OCI-LY3 (cell line): Measurements from ENCODE around the gene TMC6.
"Not testable (repeated sequence)": the region's sequence is repeated elsewhere in the genome, so short reads cannot be mapped to it uniquely, and the experiment has no call there.

ENCODE experiments used
- H2AFZ ChIP-seq: fragments of 200-600, 300-600 bp; shearing (Covaris generic); 2 replicates; pipeline ENCODE4 v1.6.0; 2014; ENCODE audit warnings: antibody characterized with exemption, low read depth, low read length
- H3K27ac ChIP-seq: fragments of 200-600, 300-600 bp; sonication (generic); 2 replicates; pipeline ENCODE4 v1.5.1; 2014; ENCODE audit warnings: mild to moderate bottlenecking, low read length, moderate library complexity, mixed read lengths
- H3K27me3 ChIP-seq: fragments of 200-600, 300-600 bp; sonication (generic); 2 replicates; pipeline ENCODE4 v1.6.1; 2014; ENCODE audit warnings: low read depth, low read length, mixed read lengths
- H3K36me3 ChIP-seq: fragments of 200-600, 300-600 bp; sonication (generic); replicated peaks from 2 replicates; pipeline ENCODE3; 2014; ENCODE audit warnings: low read depth, low read length, mixed read lengths
- H3K4me1 ChIP-seq: fragments of 300-600, 200-600 bp; sonication (generic); 2 replicates; pipeline ENCODE4 v1.6.1; 2014; ENCODE audit warnings: low read length, mixed read lengths
- H3K4me2 ChIP-seq: fragments of 200-600, 300-600 bp; sonication (generic); 2 replicates; pipeline ENCODE4 v1.6.1; 2014; ENCODE audit warnings: low read length, mixed read lengths
- H3K4me3 ChIP-seq: fragments of 300-600, 200-600 bp; sonication (generic); 2 replicates; pipeline ENCODE4 v1.5.1; 2014; ENCODE audit warnings: antibody characterized with exemption, mild to moderate bottlenecking, low read length, moderate library complexity
- H3K79me2 ChIP-seq: fragments of 300-600, 200-600 bp; shearing (Covaris generic); 2 replicates; pipeline ENCODE4 v1.6.1; 2014; ENCODE audit warnings: mild to moderate bottlenecking, low read length, mixed read lengths
- H3K9ac ChIP-seq: fragments of 300-600, 200-600 bp; shearing (Covaris generic); 2 replicates; pipeline ENCODE4 v1.6.0; 2014; ENCODE audit warnings: mild to moderate bottlenecking, low read length, moderate library complexity
- H3K9me3 ChIP-seq: fragments of 200-600, 300-600 bp; shearing (Covaris generic); 2 replicates; pipeline ENCODE4 v1.6.1; 2014; ENCODE audit warnings: low read length, mixed read lengths; ENCODE audit not compliant: insufficient read depth
- H4K20me1 ChIP-seq: fragments of 200-600, 300-600 bp; sonication (generic); 2 replicates; pipeline ENCODE4 v1.6.1; 2016; ENCODE audit warnings: low read length, mixed read lengths; ENCODE audit not compliant: insufficient read depth
- EZH2phosphoT487 ChIP-seq: fragments of 200-600 bp; shearing (Covaris generic); IDR thresholded peaks from 2 replicates; pipeline ENCODE4 v1.6.1; 2018; ENCODE audit warnings: antibody characterized with exemption, mixed run types, low read depth
- TF ChIP-seq, protein P1 (sequence below): fragments of 200-600, 300-600 bp; sonication (generic); IDR thresholded peaks from 2 replicates; pipeline ENCODE4 v1.5.1; 2014; ENCODE audit warnings: antibody characterized with exemption, low read length, low read depth

The TMC6 gene

DNA sequence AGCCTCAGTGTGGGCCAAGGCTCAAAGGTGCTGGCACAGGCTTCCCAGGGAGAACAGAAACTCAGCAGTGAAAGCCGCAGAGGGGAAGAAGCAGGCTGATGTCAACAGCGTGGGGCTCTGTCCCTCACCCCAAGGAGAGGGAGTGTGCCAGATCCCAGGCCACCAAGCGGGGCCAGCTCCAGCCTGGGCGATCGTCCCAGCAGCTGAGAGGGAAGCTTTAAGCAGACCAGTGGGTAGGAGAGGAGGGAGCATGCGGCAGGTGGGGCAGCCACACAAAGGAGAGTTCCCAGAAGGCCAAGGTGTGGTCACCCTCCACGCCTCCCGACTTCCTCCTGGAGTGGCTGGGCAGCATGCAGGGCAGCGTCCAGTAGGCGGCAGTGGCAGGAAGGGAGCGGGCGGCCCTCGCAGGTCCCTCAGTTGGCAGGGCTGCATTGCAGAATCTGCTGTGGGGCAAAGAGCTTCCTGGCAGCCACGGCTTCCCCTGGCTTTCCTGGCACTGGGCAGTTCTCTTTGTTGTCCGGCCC lies 45.9 kb upstream of the TMC6 start:
- Histone ChIP-seq H3K9me3 (no peaks in the 10 kb centered on the region), H3K79me2 (peaks cover 38% of the 10 kb centered on the region), H3K27me3 (no peaks in the 10 kb centered on the region), H3K4me1 (peaks cover 75% of the 10 kb centered on the region), H4K20me1 (peaks cover 21% of the 10 kb centered on the region; the same call in 1 of the 2 replicates), H3K4me3 (peak overlapping the region; percentile 6), H3K27ac (peak overlapping the region; percentile 96), H3K4me2 (peak overlapping the region; percentile 99), H3K36me3 (peaks cover 73% of the 10 kb centered on the region), H3K9ac (peak overlapping the region; percentile 65), H2AFZ (no peak overlapping the region)
- TF ChIP-seq, protein P1, sequence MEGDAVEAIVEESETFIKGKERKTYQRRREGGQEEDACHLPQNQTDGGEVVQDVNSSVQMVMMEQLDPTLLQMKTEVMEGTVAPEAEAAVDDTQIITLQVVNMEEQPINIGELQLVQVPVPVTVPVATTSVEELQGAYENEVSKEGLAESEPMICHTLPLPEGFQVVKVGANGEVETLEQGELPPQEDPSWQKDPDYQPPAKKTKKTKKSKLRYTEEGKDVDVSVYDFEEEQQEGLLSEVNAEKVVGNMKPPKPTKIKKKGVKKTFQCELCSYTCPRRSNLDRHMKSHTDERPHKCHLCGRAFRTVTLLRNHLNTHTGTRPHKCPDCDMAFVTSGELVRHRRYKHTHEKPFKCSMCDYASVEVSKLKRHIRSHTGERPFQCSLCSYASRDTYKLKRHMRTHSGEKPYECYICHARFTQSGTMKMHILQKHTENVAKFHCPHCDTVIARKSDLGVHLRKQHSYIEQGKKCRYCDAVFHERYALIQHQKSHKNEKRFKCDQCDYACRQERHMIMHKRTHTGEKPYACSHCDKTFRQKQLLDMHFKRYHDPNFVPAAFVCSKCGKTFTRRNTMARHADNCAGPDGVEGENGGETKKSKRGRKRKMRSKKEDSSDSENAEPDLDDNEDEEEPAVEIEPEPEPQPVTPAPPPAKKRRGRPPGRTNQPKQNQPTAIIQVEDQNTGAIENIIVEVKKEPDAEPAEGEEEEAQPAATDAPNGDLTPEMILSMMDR = peak; percentile 7; the same call in 1 of the 2 replicates
- no peak for TF ChIP-seq EZH2phosphoT487

DNA sequence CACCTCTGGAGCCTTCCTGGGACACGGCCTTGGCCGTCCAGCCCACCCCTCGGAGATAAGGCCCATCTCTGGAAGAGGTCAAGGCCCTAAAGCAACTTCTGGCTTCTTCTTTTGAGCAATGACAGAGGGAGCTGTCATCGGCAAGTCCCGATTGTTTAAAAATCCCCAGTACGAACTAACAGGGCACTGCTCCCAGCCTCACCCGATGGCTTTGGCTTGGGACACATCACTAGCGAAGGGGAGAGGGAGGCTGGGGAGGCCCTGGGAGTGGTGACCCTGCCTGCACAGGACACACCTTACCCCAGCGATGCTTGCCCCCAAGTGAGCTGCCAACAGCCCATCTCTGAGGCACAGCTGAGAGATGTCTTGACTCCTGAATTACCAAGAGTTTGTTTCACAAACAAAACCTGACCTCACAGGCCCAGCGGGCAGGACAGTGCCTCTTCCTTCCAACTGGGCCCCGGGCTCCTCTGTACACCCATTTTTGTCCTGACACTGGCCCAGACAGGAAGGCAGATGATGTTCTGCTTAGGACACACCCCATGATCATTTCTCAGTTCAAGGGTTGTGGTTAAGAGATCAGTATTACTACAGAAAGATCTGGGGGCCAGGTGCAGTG lies 44.7 kb upstream of the TMC6 start:
- Histone ChIP-seq H4K20me1 (peaks cover 22% of the 10 kb centered on the region; the same call in 1 of the 2 replicates), H3K27me3 (no peaks in the 10 kb centered on the region), H3K9ac (peak overlapping the region; percentile 65), H2AFZ (no peak overlapping the region), H3K36me3 (peaks cover 65% of the 10 kb centered on the region), H3K9me3 (no peaks in the 10 kb centered on the region), H3K79me2 (peaks cover 50% of the 10 kb centered on the region), H3K4me1 (peaks cover 75% of the 10 kb centered on the region), H3K4me2 (peak overlapping the region; percentile 99), H3K27ac (peak overlapping the region; percentile 96), H3K4me3 (peak overlapping the region; percentile 99)
- no peak for TF ChIP-seq EZH2phosphoT487
- TF ChIP-seq, protein P1 = no peak

DNA sequence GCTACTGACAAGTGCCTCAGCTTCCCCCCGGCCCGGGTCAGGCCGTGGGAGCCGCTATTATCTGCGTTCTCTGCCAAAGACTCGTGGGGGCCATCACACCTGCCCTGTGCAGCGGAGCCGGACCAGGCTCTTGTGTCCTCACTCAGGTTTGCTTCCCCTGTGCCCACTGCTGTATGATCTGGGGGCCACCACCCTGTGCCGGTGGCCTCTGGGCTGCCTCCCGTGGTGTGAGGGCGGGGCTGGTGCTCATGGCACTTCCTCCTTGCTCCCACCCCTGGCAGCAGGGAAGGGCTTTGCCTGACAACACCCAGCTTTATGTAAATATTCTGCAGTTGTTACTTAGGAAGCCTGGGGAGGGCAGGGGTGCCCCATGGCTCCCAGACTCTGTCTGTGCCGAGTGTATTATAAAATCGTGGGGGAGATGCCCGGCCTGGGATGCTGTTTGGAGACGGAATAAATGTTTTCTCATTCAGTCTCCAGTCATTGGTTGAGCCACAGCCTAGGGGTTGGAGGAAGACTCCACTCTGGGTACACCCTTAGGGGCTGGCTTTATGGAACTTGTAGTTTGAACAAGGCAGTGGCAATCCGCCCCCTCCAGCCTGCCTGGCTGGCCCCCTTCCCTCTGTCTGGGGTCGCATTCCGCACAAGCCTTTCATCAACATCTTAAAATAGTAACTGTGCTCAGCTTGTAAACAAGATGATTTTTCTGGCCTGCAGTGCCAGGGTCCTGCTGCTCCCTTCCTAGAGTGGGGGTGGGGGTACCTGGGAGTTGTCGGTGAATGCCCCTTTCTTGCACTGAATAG lies 43.9 kb upstream of the TMC6 start:
- peaks cover 55% of the 10 kb centered on the region for H3K79me2 ChIP-seq
- no peaks in the 10 kb centered on the region for H3K27me3 ChIP-seq
- H3K9ac ChIP-seq = peak overlapping the region; percentile 65
- peak overlapping the region; percentile 99 for H3K4me2 ChIP-seq
- peaks cover 75% of the 10 kb centered on the region for H3K4me1 ChIP-seq
- peaks cover 63% of the 10 kb centered on the region for H3K36me3 ChIP-seq
- H4K20me1 ChIP-seq = peaks cover 22% of the 10 kb centered on the region; the same call in 1 of the 2 replicates
- peak overlapping the region; percentile 96 for H3K27ac ChIP-seq
- no peaks in the 10 kb centered on the region for H3K9me3 ChIP-seq
- H2AFZ ChIP-seq = no peak overlapping the region
- TF ChIP-seq, protein P1 = no peak
- no peak for TF ChIP-seq EZH2phosphoT487
- H3K4me3 ChIP-seq = peak overlapping the region; percentile 99

DNA sequence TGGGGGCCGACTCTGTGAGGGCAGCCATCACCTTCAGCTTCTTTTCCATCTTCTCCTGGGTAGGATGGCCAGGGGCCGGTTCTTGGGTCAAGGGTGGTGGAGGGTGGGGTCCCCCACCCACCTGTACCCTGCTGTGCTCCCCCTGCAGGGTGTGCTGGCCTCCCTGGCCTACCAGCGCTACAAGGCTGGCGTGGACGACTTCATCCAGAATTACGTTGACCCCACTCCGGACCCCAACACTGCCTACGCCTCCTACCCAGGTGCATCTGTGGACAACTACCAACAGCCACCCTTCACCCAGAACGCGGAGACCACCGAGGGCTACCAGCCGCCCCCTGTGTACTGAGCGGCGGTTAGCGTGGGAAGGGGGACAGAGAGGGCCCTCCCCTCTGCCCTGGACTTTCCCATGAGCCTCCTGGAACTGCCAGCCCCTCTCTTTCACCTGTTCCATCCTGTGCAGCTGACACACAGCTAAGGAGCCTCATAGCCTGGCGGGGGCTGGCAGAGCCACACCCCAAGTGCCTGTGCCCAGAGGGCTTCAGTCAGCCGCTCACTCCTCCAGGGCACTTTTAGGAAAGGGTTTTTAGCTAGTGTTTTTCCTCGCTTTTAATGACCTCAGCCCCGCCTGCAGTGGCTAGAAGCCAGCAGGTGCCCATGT lies 43.2 kb upstream of the TMC6 start:
- H3K9ac ChIP-seq = peak overlapping the region; percentile 65
- not testable (repeated sequence) for H2AFZ ChIP-seq, H3K9me3 ChIP-seq, H3K27me3 ChIP-seq
- peak overlapping the region; percentile 99 for H3K4me2 ChIP-seq
- H3K27ac ChIP-seq = peak overlapping the region; percentile 96
- H3K79me2 ChIP-seq = peaks cover 55% of the 10 kb centered on the region
- peaks cover 22% of the 10 kb centered on the region; the same call in 1 of the 2 replicates for H4K20me1 ChIP-seq
- peaks cover 56% of the 10 kb centered on the region for H3K36me3 ChIP-seq
- H3K4me1 ChIP-seq = peaks cover 74% of the 10 kb centered on the region
- H3K4me3 ChIP-seq = peak overlapping the region; percentile 99
